ENCODE data around the gene CTXND1. TPM values are rescaled to one million over a fixed set of nuclear protein-coding genes. Genes with fewer than 3 reads are reported as not detected.

CTXND1 gene
- total and polyA plus RNA-seq, 2 of the 8 experiments (the other 6 are each of a cell fraction or from before 2014, with no cell fraction given): 0.03 TPM; not detected in 1

DNA sequence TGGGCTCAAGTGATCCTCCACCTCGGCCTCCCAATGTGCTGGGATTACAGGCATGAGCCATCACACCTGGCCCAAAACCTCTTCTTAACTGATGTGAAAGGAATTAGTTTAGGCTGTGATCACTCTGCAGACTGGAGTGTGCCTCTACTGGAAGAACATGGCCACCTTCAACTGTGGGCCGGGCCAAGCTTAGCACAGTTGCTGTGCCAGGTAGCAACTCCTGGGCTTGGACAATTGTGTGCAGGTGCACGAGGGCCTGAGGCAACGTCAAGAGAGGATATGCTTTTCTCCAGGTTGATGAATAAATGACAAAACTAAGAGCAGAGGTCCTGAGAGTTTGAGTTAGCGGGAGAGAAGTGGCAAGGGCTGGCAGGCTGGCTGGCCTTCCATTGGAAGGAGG, 92.7 kb downstream of the CTXND1 start:
- Histone ChIP-seq H2BK120ac (replicated peaks; ENCODE audit: low read depth, low read length) (no peak overlapping the region), H3K56ac (replicated peaks; ENCODE audit: insufficient read length, low read depth, low read length) (no peak overlapping the region), H3K4ac (replicated peaks; ENCODE audit: insufficient read length, low read depth, low read length) (no peak overlapping the region), H3K79me1 (ENCODE audit: low read depth, low read length) (peaks cover 3% of the 10 kb centered on the region; the same call in 1 of the 2 replicates), H3K27me3 (replicated peaks in 1 of 4; ENCODE audit: control insufficient read depth in 3 of 4, extremely low read depth in 1 of 4, insufficient read depth in 3 of 4, low read length in 3 of 4) (no peaks in the 10 kb centered on the region; a peak in 1 of 7 replicates), H3K23me2 (ENCODE audit: low read depth, low read length) (no peaks in the 10 kb centered on the region), H3K23ac (ENCODE audit: insufficient read length) (no peak overlapping the region), H4K91ac (replicated peaks; ENCODE audit: insufficient read length, low read length) (no peak overlapping the region), H3K9me3 (ENCODE audit: insufficient read depth in 2 of 2, low read depth in 1 of 2, low read length in 1 of 2) (no peaks in the 10 kb centered on the region), H3K14ac (ENCODE audit: insufficient read length) (no peak overlapping the region), H2AFZ (ENCODE audit: low read length) (no peak overlapping the region), H3K27ac (ENCODE audit: low read depth, low read length) (no peak overlapping the region), H3K4me2 (ENCODE audit: insufficient read depth in 1 of 2, low read depth in 2 of 2, low read length in 2 of 2) (no peak overlapping the region), H2BK20ac (ENCODE audit: low read length) (no peak overlapping the region), H4K8ac (ENCODE audit: extremely low read depth, insufficient read depth, low read length) (no peak overlapping the region), H4K5ac (ENCODE audit: insufficient read length, low read depth, low read length) (no peak overlapping the region), H2BK15ac (ENCODE audit: low read length) (no peak overlapping the region), H4K20me1 (replicated peaks in 1 of 2; ENCODE audit: control insufficient read depth in 1 of 2, insufficient read depth in 2 of 2, low read length in 2 of 2) (no peaks in the 10 kb centered on the region), H3K4me1 (replicated peaks in 1 of 4; ENCODE audit: control insufficient read depth in 3 of 4, insufficient read depth in 4 of 4, low read length in 3 of 4) (peaks cover 0 to 1% (median 0%) of the 10 kb centered on the region in 4 experiments; a peak in 2 of 7 replicates), H3K18ac (ENCODE audit: extremely low read depth, low read length) (no peak overlapping the region), H3K36me3 (ENCODE audit: control insufficient read depth in 2 of 4, insufficient read depth in 4 of 4, low read length in 3 of 4) (peaks cover 2 to 9% (median 4%) of the 10 kb centered on the region in 4 experiments; a peak in 4 of 8 replicates), H2BK12ac (ENCODE audit: low read depth, low read length) (no peak overlapping the region), H3K79me2 (ENCODE audit: control insufficient read depth in 1 of 2, insufficient read depth in 2 of 2, low read length in 2 of 2) (no peaks in the 10 kb centered on the region), H3K4me3 (ENCODE audit: extremely low read depth in 1 of 4, insufficient read depth in 2 of 4, low read depth in 3 of 4, low read length in 4 of 4) (no peak overlapping the region), H2AK5ac (ENCODE audit: low read depth, low read length) (no peak overlapping the region), H3K9ac (replicated peaks in 1 of 4; ENCODE audit: extremely low read depth in 1 of 4, low read depth in 3 of 4, low read length in 3 of 4) (no peak overlapping the region), H2BK5ac (ENCODE audit: low read depth, low read length) (no peak overlapping the region)
- WGBS, 2 experiments (ENCODE audit: extremely low coverage in 1 of 2, insufficient coverage in 1 of 2, insufficient read length in 1 of 2, insufficient replicate concordance in 2 of 2, low coverage in 1 of 2, low lambda C conversion rate in 2 of 2, missing lambda C conversion rate in 1 of 2): 88% methylated on average over 5 of the region's 5 CpGs; no CpG with 5 or more reads in 1 of the 2 experiments
- CTCF ChIA-PET (ENCODE audit: partially characterized antibody): interaction anchor here (0.9 to 1.3 kb wide), 2 partner anchors 18 to 136 kb away, joined by 3 read pairs; no protein-coding TSS in a partner anchor
- TF ChIP-seq SUZ12 (IDR thresholded peaks at IDR 0.05; ENCODE audit: low read length) (no peak), SIN3A (conservative IDR thresholded peaks at IDR 0.05 in 1 of 2, IDR thresholded peaks at IDR 0.05 in 1 of 2; ENCODE audit: low read depth in 1 of 2, low read length in 2 of 2) (no peak), JUN (IDR thresholded peaks at IDR 0.05; ENCODE audit: low read depth, low read length) (no peak), ATF2 (IDR thresholded peaks at IDR 0.05; ENCODE audit: low read length) (no peak), MAX (IDR thresholded peaks at IDR 0.05) (no peak), ZNF274 (IDR thresholded peaks at IDR 0.05; ENCODE audit: borderline replicate concordance, extremely low read depth, low read length) (no peak), CBX8 (IDR thresholded peaks at IDR 0.05; ENCODE audit: borderline replicate concordance, low read depth, low read length) (no peak), CHD1 (IDR thresholded peaks at IDR 0.05; ENCODE audit: low read depth, low read length) (no peak), E2F6 (IDR thresholded peaks at IDR 0.05) (no peak), CEBPB (IDR thresholded peaks at IDR 0.05; ENCODE audit: low read depth, low read length) (no peak), CREB1 (IDR thresholded peaks at IDR 0.05) (no peak)
- DNase-seq (ENCODE audit: low read depth in 1 of 2, low spot score in 2 of 2) (no peak), FAIRE-seq (no peak)
- POLR2A ChIA-PET (ENCODE audit: partially characterized antibody): no interaction called here

All from H1 (cell line).